NCI-H345 (cell line): Measurements from ENCODE around the gene SART1.
"Not testable (repeated sequence)": the region's sequence is repeated elsewhere in the genome, so short reads cannot be mapped to it uniquely, and the experiment has no call there.

Source experiments
- DNase-seq: peaks from one replicate; lab custom pipeline; 2025; lab: John Stamatoyannopoulos, UW

The SART1 gene

DNA sequence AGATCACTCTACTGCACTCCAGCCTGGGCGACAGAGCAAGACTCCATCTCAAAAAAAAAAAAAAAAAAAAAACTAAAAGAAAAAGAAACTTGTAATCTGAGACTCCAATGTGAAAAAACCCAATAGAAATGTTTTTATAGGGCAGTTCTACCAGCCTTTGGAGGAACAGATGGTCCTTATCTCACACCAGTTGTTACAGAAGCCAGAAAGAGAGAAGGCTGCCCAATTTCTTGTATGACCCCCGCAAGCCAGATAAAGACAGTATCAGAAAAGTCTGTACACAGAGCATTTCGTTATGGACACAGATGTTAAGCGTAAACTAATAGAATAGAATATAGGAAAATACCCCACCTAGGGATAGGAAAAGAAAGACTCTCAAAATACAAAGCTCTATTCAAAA is 27.5 kb upstream of the SART1 start:
- DNase-seq: no peak

- no peak for DNase-seq
Measured at GRCh38 chr11:65937766-65938165, 23.8 kb upstream of the SART1 start.

GRCh38 chr11:65941720-65942310 is 19.7 kb upstream of the SART1 start:
- no peak for DNase-seq

DNA sequence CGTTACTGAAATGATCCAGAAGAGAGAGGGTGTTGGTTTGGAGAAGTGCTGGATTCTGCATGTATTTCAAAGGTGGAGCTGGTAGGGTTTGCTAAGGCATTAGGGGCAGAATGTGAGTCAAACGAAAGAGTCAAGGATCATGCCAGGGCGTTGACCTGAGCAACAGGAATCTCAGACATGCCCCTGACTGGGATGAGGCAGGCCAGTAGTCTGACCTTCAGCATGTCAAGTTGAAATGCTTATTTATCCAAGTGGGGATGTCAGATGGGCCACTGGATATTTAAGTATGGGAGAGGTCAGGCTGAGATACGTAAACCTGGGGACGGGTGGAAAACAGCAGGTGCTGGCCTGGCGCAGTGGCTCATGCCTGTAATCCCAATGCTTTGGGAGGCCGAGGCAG is 19.0 kb upstream of the SART1 start:
- DNase-seq: no peak

DNA sequence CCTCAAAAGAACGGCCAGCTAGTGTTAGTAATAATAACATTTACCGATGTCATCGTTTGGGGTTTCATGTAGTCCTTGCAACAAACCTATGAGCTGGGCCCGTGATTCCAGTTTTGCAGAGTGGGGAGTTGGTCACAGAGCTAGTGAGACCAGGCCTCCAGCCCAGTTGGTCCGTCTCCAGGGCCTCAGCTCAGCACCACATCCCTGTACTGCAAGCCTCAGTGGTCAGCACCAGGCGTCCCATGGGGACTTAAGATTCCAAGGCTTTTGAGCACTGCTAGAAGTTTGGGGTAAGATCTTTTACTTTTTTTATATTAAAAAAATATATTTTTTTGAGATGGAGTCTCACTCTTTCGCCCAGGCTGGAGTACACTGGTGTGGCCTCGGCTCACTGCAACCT is 17.3 kb upstream of the SART1 start:
- DNase-seq: no peak

DNA sequence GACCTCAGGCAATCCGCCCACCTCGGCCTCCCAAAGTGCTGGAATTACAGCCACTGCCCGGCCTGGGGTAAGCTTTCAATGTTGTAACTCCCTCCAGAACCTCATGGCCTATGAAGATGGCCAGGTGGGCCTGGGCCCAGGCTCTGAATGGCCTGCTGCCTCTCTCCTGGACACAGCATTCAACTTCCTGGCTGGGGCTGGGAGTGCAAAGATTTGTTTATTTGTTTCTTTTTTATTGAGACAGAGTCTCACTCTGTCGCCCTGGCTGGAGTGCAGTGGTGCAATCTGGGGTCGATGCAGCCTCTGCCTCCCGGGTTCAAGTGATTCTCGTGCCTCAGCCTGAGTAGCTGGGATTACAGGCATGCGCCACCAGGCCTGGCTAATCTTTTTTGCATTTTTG is 16.8 kb upstream of the SART1 start:
- DNase-seq: no peak

DNA sequence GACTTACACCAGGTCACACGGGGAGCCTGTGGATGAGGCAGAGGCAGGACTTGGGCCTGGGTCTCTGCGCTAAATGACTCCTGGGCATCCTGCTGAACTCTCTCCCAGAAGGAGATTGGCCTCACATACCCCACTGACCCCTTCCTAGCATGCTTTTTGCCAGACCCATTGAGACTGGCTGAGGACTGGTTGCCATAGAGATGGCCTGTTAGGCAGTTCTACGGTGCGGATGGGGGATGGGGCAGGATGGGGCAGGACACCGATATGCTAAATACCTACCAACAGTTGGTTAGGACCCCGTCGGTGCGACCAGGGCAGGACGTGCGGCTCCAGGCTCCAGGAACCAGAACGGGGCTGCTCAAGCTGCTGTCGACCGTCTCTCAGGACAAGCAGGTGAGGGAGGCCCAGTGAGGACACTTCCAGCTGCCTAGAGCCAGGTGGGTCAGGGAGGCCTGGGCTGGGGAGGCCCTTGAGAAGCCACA is 16.1 kb upstream of the SART1 start, which contains the start of gene TSGA10IP:
Gene TSGA10IP, plus strand, starts transcription at position 51 of the 482 bp plus-strand sequence. Its CDS starts 196 bp downstream, at position 247.
- DNase-seq: no peak

DNA sequence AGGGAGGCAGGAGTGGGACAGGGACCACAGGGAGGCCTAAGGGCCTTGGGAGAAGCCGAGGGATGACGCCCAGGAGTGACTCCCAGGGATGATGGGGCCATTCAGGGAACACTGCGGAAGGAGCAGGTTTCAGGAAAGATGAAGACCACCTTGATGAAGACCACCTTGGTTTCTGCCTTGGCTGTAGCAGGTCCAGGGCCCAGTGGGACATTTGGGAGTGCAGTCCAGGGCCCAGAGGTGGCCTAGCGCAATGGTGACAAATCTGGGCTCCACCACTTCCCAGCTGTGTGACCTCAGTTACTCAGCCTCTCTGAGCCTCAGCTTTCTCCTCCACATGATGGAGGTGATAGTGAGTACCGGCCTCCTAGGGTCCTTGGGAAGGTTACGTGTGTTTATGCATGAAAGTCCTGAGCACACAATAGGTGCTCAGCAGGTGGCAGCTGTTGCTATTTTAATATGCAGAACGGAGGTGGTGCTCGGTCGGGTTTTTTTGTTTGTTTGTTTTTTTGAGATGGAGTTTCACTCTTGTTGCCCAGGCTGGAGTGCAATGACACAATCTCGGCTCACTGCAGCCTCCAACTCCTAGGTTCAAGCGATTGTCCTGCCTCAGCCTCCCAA is 15.5 kb upstream of the SART1 start:
- no peak for DNase-seq

GRCh38 chr11:65946655-65947054 is 14.9 kb upstream of the SART1 start:
- DNase-seq: no peak

DNA sequence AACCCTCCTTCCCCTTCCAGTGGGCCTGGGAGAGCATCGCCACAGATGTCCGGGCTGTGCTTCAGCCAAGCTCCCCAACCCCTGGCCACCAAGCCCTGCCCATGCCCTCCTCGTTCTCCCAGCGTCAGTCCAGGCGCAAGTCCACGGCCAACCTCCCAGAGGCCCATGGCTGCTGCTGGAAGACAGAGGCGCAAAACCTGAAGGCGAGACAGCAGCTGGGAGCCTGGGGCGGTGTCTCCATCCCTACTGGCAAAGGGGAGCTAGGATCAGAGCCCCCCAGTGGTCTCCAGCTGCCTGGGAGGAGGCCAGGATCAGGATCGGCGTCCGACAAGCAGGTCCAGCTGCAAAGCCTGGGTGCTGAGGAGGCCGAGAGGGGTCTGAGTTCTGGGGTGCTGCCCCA is 14.4 kb upstream of the SART1 start:
- DNase-seq: no peak

- DNase-seq: no peak
Measured at GRCh38 chr11:65947603-65948125, 13.9 kb upstream of the SART1 start.

DNA sequence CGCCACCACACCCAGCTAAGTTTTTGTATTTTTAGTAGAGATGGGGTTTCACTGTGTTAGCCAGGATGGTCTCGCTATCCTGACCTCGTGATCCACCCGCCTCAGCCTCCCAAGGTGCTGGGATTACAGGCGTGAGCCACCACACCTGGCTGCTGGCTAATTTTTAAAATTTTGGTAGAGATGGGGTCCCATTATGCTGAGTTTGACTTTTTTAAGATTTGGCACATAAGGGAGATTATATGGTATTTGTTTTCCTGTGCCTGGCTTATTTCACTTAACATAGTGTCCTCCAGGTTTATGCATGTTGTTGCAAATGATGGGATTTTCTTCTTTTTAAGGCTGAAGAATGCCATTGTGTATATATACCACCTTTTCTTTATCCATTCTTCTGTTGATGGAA is 10.8 kb upstream of the SART1 start:
- DNase-seq: not testable (repeated sequence)

- not testable (repeated sequence) for DNase-seq
Measured at GRCh38 chr11:65951641-65952040, 9.9 kb upstream of the SART1 start.

DNA sequence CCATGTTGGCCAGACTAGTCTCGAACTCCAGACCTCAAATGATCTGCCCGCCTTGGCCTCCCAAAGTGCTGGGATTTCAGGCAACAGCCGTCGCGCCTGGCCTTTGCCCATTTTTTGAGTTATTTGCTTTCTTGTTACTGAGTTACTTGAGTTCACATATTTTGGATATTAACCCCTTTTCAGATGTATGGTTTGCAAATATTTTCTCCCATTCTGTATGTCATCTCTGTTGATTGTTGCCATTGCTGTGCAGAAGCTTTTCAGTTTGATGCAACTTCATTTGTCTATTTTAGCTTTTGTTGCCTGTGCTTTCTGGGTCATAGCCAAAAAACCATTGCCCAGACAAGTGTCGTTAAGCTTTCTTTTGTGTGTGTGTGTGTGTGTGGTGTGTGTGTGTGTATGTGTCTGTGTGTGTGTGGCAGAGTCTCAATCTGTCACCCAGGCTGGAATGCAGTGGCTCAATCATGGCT is 9.4 kb upstream of the SART1 start:
- DNase-seq: no peak

GRCh38 chr11:65953471-65953870 is 8.1 kb upstream of the SART1 start:
- DNase-seq: no peak

DNA sequence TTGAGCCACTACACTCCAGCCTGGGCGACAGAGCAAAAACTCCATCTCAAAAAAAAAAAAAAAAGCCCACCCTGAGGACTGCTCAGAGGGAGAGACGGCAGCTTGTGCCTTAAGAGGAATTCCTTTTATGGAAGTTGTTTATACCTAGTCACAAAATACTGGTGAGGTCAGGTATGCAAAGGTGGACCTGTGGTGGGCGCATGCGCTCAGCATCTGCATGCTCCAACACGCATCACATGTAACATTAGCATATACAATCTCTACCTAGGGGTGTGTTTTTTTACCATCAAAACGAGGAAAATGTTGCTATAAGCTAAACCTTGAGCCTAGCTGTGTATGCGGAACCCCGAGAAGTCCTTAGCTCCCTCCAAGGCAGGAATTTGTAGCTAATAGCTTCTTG is 6.8 kb upstream of the SART1 start:
- DNase-seq: no peak

DNA sequence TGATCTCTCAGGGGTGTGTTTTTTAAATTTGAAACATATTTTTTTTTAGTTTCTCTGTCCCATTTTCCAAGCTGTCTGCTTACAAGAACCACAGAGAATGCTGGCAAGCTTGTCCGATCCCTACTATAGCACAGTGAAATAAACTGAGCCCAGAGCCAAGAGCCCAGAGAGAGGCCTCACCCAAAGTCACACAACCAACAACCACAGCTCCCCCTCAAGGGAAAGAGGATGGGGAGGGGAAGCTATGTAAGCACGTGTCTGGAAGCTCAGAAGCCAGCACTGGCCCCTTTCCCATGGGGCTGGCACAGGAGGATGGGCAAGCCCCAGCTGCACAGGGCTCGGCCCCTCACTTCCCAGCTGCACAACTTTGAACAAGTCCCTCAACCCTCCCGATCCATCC is 3.2 kb upstream of the SART1 start:
- DNase-seq: no peak

GRCh38 chr11:65958774-65959420 is 2.6 kb upstream of the SART1 start:
- no peak for DNase-seq

- no peak for DNase-seq
Measured at GRCh38 chr11:65960824-65961266, 689 bp upstream of the SART1 start.

DNA sequence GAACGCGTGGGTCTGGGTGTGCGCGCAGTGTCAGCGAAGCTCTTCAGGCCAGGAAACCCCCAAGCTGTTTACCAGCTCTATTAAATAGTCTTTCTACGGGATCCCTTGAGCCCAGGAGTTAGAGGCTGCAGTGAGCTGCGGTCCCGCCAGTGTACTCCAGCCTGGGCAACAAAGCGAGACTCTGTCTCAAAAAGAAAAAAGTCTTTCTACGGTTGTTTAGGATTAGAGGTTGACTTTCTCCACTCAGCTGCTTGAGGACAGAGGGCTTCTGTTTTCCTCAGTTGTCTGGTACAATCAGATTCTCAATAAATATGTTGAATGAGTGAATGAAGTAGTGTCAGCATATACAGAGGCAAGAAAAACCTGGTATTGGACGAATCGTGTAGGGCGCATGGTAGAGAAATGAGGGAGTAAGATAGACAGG is 619 bp downstream of the SART1 start:
- DNase-seq: no peak

DNA sequence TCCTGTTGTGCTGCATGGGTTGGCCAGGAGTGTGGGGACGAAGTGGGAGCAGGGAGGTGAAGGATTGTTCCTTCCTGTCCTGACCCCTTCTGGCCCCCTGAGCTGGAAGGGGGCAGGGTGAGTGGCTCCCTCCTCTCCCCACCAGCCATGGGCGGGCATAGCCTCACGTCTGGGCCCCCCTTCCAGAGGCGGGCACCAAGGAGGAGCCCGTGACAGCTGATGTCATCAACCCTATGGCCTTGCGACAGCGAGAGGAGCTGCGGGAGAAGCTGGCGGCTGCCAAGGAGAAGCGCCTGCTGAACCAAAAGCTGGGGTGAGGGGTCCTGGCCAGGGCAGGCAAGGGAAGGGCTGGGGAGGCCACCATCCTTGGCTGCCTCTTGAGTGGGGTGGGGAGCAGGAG is 3.4 kb downstream of the SART1 start:
- DNase-seq: no peak

DNA sequence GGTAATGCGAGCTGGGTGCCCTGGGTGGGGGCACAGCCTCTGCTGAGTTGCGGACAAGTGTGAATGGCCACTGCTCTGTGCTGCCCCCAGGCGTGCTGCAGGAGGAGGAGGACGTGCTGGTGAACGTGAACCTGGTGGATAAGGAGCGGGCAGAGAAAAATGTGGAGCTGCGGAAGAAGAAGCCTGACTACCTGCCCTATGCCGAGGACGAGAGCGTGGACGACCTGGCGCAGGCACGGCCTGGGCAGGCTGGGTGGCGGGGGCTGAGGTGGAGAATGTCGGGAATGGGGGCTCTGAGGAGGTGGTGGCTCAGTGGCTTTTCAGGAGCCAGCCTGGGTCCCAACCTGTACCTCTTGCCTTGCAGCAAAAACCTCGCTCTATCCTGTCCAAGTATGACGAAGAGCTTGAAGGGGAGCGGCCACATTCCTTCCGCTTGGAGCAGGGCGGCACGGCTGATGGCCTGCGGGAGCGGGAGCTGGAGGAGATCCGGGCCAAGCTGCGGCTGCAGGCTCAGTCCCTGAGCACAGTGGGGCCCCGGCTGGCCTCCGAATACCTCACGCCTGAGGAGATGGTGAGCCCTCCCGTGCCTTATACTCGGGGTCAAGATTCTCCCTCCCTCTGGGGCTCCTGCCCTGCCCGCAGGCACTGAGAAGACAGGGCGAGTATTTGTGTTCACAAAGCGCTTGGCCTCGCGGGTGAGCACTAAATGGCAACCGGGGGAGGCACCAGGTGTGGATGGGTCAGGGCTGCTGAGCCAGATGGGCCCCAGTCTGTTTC is 4.6 kb downstream of the SART1 start:
- DNase-seq: no peak
